HG03469 (cell line): ENCODE measurements around the gene CADPS.

Experiments
- ATAC-seq: cut with Tn5 transposase; IDR thresholded peaks from one replicate; pipeline ENCODE4 v1.9.1; 2021; ENCODE audit warnings: mild to moderate bottlenecking, moderate library complexity, moderate number of reproducible peaks; ENCODE audit not compliant: unreplicated experiment

The CADPS gene

DNA sequence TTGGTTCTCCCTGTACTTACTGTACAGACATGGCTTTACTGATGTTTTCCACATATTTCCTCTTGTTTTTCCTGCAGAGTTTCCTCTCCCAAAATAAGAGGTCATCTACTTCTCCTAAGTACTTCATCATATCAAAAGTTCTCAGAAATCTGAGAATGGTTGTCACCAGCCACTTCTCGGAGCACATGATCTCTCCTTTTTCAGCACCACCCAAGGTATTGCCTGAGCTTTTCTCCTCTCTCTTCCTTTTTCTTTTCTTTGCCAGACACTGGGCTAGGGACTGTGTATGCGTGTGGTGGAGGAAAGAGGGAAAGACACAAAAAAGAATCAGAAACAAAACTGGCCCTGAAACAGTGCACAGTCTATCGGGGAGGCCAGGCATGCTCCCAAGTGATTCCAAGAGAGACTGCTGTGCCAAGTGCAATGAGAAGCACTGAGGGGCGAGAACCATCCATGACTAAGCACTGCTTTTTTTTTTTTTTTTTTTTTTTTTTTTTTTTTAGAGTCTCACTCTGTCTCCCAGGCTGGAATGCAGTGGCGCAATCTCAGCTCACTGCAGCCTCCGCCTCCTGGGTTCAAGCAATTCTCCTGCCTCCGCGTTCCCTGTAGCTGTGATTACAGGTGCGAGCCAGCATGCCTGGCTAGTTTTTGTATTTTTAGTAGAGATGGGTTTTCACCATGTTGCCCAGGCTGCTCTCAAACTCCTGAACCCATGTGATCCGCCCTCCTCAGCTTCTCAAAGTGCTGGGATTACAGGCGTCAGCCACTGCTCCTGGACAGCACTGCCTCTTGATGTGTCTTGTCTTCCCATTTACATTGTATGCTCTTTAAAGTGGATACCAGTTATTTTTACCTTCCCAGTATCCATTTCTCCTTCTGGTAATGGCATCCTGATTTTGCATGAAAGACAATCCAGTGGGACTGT lies 307.9 kb downstream of the CADPS start:
- no peak for ATAC-seq

DNA sequence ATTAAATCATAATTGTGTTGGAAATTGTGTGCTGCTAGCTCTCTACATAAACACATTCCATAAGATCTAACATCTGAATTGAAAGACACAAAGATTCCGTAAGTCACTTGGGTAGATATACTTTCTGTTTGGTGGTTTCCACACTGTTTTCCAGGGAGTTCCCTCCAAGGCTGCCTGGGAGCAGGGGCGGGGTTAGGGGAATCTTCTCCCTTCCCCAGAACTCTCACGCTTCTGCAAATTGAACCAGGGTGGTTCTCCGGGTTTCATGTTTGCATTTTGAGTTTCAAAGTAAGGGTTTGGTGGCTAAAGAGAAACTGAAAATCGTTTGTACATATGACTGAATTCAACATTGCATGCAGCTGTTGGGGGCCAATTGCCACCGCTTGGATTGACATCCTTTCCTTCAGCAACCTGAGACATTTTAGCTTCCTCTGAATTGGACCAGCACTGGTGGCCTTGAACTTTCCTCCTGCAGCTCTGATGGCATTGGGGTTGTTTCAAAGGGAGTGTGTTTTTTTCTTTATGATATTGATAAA lies 309.1 kb downstream of the CADPS start:
- no peak for ATAC-seq

DNA sequence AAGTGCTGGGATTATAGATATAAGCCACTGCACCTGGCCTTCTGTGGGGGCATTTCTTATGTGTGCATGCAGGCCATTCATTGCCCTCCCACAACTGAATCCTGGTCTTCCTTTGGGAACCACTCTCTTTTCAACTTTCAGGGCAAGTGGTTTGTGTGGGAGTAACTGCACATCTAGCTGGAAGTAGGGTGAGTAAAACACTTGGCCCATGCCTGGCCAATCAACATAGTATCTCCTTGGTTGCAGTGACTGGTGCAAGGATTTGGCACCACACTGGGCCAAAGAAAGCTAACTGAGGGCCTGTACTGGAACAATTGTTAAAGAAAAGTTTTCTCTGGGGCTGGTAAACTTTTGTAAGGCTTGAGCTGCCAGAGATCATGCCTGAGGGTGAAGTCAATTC lies 312.6 kb downstream of the CADPS start:
- no peak for ATAC-seq

DNA sequence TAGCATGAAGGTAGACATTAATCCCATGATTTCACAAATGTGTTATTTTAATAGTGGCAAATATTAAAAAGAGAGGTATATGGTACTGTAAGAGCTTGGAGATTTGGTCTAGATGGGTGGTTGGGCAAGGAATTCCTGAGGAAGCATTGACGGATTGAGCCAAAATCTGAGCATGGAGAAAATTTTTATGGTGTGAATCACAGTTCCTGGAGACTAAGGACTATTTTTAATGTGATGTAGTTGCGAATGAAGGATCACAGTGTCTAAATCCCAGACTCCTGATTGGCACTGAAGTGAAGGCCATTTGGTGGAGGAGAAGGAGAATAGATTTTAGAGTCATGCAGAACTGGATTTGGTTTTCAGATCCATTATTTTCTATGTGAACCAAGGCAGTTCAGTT lies 313.2 kb downstream of the CADPS start:
- ATAC-seq: no peak

DNA sequence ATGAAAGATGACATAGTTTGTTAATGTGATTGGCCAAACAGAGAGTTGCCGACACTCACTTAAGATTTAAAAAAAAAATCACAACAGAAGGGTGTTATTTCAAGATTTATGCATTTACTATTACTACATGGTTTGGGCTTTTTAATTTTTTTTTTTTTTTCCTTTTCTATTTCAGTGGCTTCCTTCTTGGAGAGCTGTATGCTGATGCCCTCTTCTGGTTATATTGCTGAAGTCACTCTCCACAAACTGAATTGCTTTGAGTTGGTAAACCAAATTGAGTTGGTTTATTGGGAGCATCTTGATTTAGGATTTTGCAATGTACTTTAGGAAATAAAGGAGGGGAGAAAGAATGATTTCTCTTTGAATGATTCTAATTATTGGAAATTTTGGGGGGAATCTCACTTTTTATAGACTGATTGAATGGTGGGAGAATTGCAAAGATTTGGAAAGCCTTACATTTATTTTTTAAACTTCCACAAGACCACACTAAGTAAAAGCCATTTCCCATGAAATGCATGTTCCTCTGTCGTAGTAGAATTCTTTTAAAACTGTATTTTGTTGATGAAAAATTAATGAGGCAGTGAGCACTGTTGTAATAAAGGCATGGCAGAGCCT lies 315.3 kb downstream of the CADPS start:
- ATAC-seq: no peak

DNA sequence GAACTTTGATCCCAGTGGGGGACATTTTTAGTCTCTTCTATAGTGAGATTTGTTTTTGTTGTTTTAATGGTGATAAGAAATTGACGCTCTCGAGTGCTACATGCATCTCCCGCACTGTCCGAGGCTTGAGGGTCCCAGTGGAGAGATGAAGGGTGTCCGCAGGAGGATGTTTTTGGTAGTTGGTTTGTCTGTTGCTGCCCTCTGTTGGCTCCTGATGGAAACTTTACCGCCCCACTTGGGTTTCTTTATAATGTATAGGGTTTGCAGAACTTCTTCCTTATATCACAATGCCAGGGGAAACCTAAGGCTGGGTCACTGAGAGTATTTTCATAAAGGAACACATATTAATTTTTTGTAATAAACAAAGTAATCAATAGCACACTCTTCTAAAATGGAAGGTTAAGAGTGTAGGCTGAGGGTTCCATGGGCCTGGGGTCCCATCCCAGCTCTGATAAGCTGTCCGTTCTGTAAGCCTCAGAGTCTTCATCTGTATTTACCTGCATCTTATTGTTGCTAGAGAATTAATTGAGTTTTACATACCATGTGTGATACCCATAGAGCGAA lies 316.6 kb downstream of the CADPS start:
- ATAC-seq: no peak

DNA sequence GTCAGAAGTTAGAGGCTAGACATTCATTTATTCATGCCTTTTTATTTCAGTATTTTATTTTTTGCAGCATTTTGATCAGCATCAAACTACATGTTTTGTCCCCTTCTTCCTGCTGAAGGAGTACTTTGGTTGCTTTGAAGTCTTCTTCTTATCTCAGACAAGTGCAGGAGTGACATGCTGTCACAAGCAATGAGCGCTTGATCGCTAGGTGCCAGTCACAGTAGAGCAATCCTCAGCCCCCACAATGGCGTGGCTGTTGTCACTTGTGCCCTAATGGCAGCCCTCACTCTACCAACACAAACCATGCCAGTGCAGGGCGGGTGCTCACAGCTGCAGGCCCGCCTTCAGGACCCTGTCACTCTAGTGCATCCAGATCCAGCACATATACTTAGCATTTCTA lies 317.2 kb downstream of the CADPS start:
- no peak for ATAC-seq

DNA sequence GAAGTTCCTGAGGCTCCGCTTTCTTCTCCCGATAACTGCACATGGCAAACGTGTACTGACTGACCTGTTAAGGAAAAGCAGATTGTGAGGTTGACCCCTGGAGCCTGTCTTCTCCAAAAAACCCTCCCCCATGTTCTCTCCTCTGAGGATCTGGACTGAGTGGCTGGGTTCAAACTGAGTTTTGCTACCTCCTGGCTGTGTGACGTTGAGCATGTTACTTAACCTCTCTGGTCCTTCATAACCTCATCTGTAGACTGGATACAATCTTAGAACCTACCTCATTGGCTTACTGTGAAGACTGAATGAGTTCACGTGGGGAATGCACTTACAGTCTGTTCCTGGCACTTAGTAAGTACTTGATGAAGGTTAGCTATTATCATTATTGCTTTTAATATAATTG lies 317.8 kb downstream of the CADPS start:
- no peak for ATAC-seq

DNA sequence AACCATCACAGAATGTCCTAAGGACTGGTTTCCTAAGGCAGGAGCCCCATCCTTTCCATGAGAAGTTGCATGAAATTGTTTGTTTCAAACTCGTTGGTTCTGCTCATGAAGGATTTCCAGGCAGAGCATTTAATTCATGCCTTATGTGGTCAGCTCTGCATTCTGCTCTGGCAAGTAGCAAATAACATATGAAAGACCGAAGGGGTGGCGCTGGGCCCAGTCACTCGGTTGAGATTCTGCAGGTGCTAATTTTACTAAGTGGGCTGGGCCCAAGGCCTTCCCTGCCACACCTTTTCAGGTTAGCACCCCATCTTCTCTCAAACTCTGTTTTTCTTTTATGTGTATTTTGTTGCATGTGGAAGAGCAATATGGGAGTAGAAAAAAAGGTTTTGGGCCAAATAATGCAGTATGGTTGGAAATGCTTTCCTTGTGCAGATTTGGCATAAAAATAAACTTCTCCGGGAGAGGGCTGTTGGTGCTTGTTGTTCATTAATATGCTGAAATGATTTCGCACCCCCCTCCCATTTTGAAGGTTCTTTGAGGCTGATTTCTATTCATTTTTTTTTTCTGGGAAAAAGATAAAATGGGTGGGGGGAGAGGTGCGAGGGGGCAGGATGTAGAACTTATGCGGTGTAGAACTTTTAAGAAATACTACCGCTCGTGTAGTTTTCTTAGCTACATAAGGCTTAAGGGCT lies 318.9 kb downstream of the CADPS start:
- no peak for ATAC-seq

DNA sequence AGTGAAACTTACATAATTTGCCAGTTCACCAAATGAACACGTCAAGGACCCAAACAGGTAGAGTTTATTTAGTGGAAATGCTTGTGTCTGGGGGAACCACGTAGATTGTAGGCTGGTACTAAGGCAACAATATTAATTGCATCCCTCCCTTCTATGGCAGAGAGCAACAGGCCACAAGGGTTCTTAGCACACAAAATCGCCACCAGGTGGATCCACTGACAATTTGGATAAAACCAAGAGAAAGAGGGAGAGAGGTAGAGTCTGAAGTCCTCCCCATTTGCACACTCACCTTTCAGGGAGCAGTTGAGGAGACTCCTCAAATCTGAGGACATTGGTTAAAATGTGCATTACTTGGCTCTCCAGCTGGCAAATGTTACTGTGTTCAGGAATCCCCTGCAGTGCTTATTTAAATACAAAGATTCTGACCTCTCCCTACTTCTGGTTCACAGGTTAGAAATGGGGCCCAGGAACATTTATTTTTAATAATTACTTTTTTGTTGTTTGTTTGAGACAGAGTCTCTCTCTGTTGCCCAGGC lies 320.9 kb downstream of the CADPS start:
- ATAC-seq: no peak

DNA sequence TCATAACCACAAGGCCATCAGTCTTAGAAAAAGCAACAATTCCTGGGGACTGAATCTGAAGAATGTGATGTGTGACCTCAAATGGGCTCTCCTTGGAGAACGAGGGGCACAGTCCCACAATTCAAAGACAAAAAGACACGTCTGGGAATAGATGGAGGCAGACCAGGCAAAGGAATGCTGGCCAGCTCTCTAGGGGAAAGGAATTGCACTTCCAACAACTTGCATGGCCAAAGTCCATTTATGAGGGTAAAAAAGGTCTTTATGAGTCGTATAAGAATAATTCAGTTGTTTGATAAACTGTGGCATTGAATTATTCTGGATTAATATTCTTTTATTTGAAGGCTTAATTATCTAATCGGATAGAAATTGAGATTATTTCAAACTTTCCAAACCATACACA lies 321.4 kb downstream of the CADPS start:
- no peak for ATAC-seq

DNA sequence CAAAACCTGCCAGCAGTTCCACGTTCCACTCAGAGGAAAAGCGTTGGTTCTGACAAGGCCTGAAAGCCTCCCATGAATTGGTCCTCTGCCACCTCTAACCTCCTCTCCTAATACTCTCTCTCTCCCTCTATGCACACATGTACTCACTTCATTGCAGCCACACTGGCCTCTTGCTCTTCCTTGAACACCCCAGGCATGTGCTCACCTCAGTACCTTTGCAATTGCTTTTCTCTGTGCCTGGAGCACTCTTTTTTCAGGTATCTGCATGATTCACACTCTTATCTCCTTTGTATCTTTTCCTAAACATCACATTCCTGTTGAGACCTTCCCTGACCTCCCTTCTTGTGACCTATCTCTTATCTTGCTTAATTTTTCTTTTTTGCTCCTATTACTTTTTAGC lies 323.7 kb downstream of the CADPS start:
- no peak for ATAC-seq

DNA sequence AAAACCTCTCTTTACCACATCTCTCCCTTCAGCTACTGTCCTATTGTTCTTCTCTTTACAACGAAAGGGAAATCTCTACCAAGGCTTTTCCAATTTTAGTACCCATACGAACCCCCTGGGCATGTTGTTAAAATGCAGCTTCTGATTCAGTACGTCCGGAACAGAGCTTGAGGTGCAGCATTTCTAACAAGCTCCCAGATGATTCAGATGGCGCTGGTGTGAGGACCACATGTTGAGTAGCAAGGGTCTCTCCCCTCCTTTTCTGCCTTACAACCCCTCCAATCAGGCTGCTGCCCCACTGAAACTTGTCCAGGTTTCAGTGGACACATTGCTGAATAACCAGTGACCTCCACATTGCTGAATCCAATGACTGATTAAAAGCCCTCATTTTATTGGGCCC lies 324.8 kb downstream of the CADPS start:
- ATAC-seq: no peak

DNA sequence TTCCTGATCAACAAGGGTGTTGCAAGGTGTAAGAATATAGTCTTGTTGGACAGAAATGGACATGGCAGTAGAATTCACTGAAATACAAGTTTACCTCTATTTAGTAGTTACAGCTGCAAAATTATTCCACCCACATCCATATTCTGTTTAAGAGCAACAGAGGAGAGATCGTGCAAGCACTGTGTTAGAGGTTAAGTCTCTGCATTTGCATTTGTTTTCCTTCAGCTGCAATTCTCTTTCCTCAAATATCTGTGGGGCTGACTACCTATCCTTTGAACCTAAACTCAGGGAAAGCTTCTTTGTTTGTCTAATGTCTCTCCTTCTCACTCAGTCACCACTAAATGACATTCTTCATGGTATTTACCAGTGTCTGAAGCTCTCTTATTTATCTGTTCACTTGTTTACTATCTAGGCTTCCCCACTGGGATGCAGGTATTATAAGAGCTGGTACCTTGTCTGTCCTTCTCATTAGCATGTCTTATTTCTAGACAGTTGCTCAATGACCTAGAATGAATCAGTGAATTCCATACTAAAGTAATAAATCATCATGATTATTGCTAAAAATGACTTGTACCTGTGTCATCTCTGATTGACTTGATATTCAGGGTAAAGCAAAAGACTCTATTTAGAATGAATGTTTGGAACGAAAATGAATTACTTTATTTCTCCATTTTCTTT lies 326.5 kb downstream of the CADPS start:
- no peak for ATAC-seq

DNA sequence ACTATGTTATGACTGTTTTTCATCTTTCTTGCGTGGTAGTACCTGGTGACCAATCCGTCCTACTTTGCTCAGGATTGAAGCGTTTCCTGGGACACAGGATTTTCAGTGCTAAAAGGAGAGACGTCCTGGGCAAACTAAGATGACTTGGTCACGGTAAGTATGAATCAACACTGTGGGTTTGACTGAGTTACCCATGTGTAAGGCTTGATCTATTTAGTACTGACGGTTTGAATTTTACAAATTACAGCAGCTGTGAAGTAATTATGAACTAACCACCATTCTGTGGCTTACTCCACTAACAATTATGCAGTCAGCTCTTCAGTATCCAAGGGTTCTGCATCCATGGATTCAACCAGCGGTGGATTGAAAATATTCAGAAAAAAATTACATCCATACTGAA lies 328.9 kb downstream of the CADPS start:
- no peak for ATAC-seq

DNA sequence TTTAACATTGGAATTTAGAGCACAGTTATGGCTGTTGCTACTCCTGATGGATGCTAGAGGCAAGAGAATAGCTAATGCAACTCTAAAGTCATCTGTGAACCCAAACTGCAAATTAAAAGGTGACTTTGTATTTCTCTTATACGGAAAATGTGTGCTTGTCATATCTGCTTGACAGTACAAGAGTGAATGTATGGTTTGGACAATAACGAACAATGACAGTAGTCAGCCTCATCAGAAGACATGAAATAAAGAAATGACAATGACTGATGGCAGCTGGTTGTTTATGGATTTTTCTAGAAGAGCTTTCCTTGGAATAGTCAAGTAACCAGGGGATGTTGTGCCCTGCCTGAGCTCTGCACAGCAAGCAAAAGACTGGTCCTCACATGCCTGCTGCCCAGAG lies 333.0 kb downstream of the CADPS start:
- no peak for ATAC-seq

DNA sequence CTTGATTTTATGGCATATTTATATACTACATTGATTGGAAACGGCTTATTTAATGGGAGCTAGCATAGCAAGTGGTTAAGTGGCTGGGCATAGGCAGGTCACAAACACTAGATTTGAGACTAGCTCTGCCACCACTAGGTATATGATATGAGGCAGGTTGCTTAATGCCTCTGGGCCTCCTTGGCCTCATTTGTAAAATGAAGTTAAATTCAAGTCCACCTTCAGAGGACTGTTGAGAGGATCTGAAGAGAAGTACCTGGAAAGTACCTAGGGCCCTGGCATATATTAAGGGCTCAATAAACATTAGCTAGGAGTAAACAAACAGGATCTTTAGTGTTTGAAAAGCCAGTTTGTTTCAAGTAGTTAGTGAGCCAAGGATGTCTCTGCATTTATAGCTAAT lies 335.5 kb downstream of the CADPS start:
- ATAC-seq: no peak

DNA sequence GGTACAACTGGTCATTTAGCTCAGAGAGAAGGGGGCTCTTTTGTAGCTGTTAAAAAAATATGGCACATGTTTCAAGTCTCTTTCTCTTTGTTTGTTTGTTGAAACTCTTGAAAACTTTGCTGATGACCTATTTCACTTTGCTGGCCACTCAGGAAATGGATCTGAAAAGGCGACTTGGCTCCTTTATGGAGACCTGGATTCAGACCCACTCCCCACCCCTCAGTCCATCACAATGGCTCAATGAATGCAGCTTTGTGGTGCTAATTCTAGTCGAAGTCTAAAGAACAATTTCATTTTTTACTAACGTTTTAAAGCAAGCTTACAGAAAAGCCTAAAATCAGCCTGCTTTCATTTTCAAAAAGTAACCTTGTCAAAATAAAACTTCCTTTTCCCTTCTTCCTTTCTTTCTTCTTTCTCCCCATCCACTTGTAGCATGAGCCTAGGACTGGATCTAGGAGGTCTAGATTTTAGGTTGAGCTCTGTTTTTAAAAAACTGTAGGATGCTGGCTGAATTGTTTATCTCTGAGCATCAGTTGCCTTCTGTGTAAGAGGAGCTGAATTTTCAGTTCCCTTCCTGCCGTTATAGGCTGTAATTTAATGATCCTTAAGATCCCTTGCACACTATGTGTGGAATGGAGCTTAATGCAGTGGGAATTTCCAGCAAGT lies 336.4 kb downstream of the CADPS start:
- no peak for ATAC-seq

DNA sequence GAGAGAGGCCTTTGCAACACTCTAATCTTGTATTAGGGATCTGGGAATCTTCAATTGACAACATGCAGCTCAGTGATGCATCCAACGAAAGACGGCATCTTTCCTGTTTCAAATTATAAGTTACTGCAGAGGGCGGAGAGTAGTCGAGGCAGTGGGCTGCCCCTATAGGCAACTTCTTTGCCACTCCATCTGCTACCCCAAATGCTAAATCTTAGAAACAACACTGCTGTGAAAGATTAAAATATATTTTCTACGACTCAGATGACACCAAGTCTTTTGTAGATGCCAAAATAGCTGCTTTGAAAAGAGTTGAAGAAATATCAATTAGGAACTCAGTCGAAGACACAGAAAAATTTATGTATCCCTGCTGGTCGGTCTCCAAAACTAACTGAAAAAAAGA lies 340.9 kb downstream of the CADPS start:
- ATAC-seq: no peak

DNA sequence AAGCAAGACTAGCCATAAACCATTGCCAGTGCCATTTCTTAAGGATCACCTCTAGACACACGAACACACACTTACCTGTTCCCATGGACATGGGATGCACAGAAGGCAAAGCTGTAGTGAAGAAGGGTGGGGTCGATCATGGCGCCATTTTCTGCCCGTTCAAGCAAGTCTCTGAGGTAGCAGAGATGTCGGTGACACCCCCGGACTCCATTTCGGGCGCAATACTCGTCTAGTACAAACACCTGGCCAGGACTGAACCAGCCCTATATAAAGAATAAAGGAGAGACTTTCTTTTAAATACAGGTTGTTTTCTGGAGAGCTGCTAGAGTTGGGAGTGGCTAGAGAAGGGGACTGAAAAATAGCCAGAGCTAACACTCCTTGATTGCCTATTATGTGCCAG lies 342.4 kb downstream of the CADPS start:
- ATAC-seq: no peak
